ENCODE results near the gene GALNT2.

The GALNT2 gene

GRCh38 chr1:230153641-230154296 is 86.7 kb downstream of the GALNT2 start:
- Histone ChIP-seq H3K9ac (ENCODE audit: insufficient read length, low read depth) (no peak overlapping the region), H3K9me3 (ENCODE audit: insufficient read depth, low read length) (no peaks in the 10 kb centered on the region), H3K4me3 (ENCODE audit: insufficient read length, low read depth) (no peak overlapping the region), H3K27me3 (ENCODE audit: insufficient read depth, insufficient read length) (no peaks in the 10 kb centered on the region), H3K36me3 (ENCODE audit: insufficient read depth, insufficient read length, low read length) (peaks cover 4% of the 10 kb centered on the region), H3K4me1 (ENCODE audit: insufficient read depth, insufficient read length) (peaks cover 5% of the 10 kb centered on the region)
- TF ChIP-seq ZNF274 (IDR thresholded peaks at IDR 0.05; ENCODE audit: low read depth, low read length): no peak
- TF ChIP-seq YY1 (IDR thresholded peaks at IDR 0.05; ENCODE audit: insufficient read depth, insufficient read length): no peak
- no peak for TF ChIP-seq SUZ12 (IDR thresholded peaks at IDR 0.05; ENCODE audit: extremely low read depth, insufficient read depth, insufficient read length)
- DNase-seq (ENCODE audit: low read depth, low spot score): no peak

- peaks cover 3% of the 10 kb centered on the region for H3K4me1 ChIP-seq (ENCODE audit: insufficient read depth, insufficient read length)
- no peak overlapping the region for H3K4me3 ChIP-seq (ENCODE audit: insufficient read length, low read depth)
- no peak overlapping the region for H3K9ac ChIP-seq (ENCODE audit: insufficient read length, low read depth)
- H3K27me3 ChIP-seq (ENCODE audit: insufficient read depth, insufficient read length): no peaks in the 10 kb centered on the region
- H3K9me3 ChIP-seq (ENCODE audit: insufficient read depth, low read length): no peaks in the 10 kb centered on the region
- TF ChIP-seq ZNF274 (IDR thresholded peaks at IDR 0.05; ENCODE audit: low read depth, low read length): no peak
- TF ChIP-seq YY1 (IDR thresholded peaks at IDR 0.05; ENCODE audit: insufficient read depth, insufficient read length): no peak
- no peak for TF ChIP-seq SUZ12 (IDR thresholded peaks at IDR 0.05; ENCODE audit: extremely low read depth, insufficient read depth, insufficient read length)
- H3K36me3 ChIP-seq (ENCODE audit: insufficient read depth, insufficient read length, low read length): peaks cover 4% of the 10 kb centered on the region
- no peak for DNase-seq (ENCODE audit: low read depth, low spot score)
Observed at GRCh38 chr1:230155021-230155420, 88.0 kb downstream of the GALNT2 start.

GRCh38 chr1:230156068-230156467 is 89.0 kb downstream of the GALNT2 start:
- H3K4me1 ChIP-seq (ENCODE audit: insufficient read depth, insufficient read length): peaks cover 2% of the 10 kb centered on the region
- no peak for DNase-seq (ENCODE audit: low read depth, low spot score)
- H3K9me3 ChIP-seq (ENCODE audit: insufficient read depth, low read length): no peaks in the 10 kb centered on the region
- H3K9ac ChIP-seq (ENCODE audit: insufficient read length, low read depth): no peak overlapping the region
- no peak for TF ChIP-seq ZNF274 (IDR thresholded peaks at IDR 0.05; ENCODE audit: low read depth, low read length)
- TF ChIP-seq SUZ12 (IDR thresholded peaks at IDR 0.05; ENCODE audit: extremely low read depth, insufficient read depth, insufficient read length): no peak
- TF ChIP-seq YY1 (IDR thresholded peaks at IDR 0.05; ENCODE audit: insufficient read depth, insufficient read length): no peak
- H3K36me3 ChIP-seq (ENCODE audit: insufficient read depth, insufficient read length, low read length): peaks cover 4% of the 10 kb centered on the region
- no peak overlapping the region for H3K4me3 ChIP-seq (ENCODE audit: insufficient read length, low read depth)
- no peaks in the 10 kb centered on the region for H3K27me3 ChIP-seq (ENCODE audit: insufficient read depth, insufficient read length)

GRCh38 chr1:230156536-230156935 is 89.5 kb downstream of the GALNT2 start:
- no peak for TF ChIP-seq SUZ12 (IDR thresholded peaks at IDR 0.05; ENCODE audit: extremely low read depth, insufficient read depth, insufficient read length)
- no peak for TF ChIP-seq ZNF274 (IDR thresholded peaks at IDR 0.05; ENCODE audit: low read depth, low read length)
- no peak for TF ChIP-seq YY1 (IDR thresholded peaks at IDR 0.05; ENCODE audit: insufficient read depth, insufficient read length)
- no peak overlapping the region for H3K9ac ChIP-seq (ENCODE audit: insufficient read length, low read depth)
- H3K4me1 ChIP-seq (ENCODE audit: insufficient read depth, insufficient read length): peaks cover 2% of the 10 kb centered on the region
- H3K9me3 ChIP-seq (ENCODE audit: insufficient read depth, low read length): no peaks in the 10 kb centered on the region
- H3K27me3 ChIP-seq (ENCODE audit: insufficient read depth, insufficient read length): no peaks in the 10 kb centered on the region
- no peak for DNase-seq (ENCODE audit: low read depth, low spot score)
- no peaks in the 10 kb centered on the region for H3K36me3 ChIP-seq (ENCODE audit: insufficient read depth, insufficient read length, low read length)
- no peak overlapping the region for H3K4me3 ChIP-seq (ENCODE audit: insufficient read length, low read depth)

GRCh38 chr1:230157420-230158390 is 90.7 kb downstream of the GALNT2 start:
- Histone ChIP-seq H3K27me3 (ENCODE audit: insufficient read depth, insufficient read length) (no peaks in the 10 kb centered on the region), H3K36me3 (ENCODE audit: insufficient read depth, insufficient read length, low read length) (no peaks in the 10 kb centered on the region), H3K4me3 (ENCODE audit: insufficient read length, low read depth) (no peak overlapping the region), H3K9ac (ENCODE audit: insufficient read length, low read depth) (no peak overlapping the region), H3K4me1 (ENCODE audit: insufficient read depth, insufficient read length) (peaks cover 2% of the 10 kb centered on the region), H3K9me3 (ENCODE audit: insufficient read depth, low read length) (no peaks in the 10 kb centered on the region)
- TF ChIP-seq YY1 (IDR thresholded peaks at IDR 0.05; ENCODE audit: insufficient read depth, insufficient read length) (no peak), ZNF274 (IDR thresholded peaks at IDR 0.05; ENCODE audit: low read depth, low read length) (no peak), SUZ12 (IDR thresholded peaks at IDR 0.05; ENCODE audit: extremely low read depth, insufficient read depth, insufficient read length) (no peak)
- no peak for DNase-seq (ENCODE audit: low read depth, low spot score)

GRCh38 chr1:230158415-230159291 is 91.6 kb downstream of the GALNT2 start:
- no peak overlapping the region for H3K4me3 ChIP-seq (ENCODE audit: insufficient read length, low read depth)
- peaks cover 2% of the 10 kb centered on the region for H3K4me1 ChIP-seq (ENCODE audit: insufficient read depth, insufficient read length)
- H3K36me3 ChIP-seq (ENCODE audit: insufficient read depth, insufficient read length, low read length): no peaks in the 10 kb centered on the region
- H3K9ac ChIP-seq (ENCODE audit: insufficient read length, low read depth): no peak overlapping the region
- no peaks in the 10 kb centered on the region for H3K9me3 ChIP-seq (ENCODE audit: insufficient read depth, low read length)
- H3K27me3 ChIP-seq (ENCODE audit: insufficient read depth, insufficient read length): no peaks in the 10 kb centered on the region
- no peak for TF ChIP-seq ZNF274 (IDR thresholded peaks at IDR 0.05; ENCODE audit: low read depth, low read length)
- no peak for TF ChIP-seq YY1 (IDR thresholded peaks at IDR 0.05; ENCODE audit: insufficient read depth, insufficient read length)
- no peak for TF ChIP-seq SUZ12 (IDR thresholded peaks at IDR 0.05; ENCODE audit: extremely low read depth, insufficient read depth, insufficient read length)
- DNase-seq (ENCODE audit: low read depth, low spot score): no peak
